ENCODE measurements around the gene COG5.

The COG5 gene

GRCh38 chr7:107591421-107591820, 27.7 kb upstream of the COG5 start:
- DNase-seq (ENCODE audit: low spot score in 2 of 2) (no peak), ATAC-seq (no peak)
- Mint-ChIP-seq H3K9me3 (no peaks in the 10 kb centered on the region), H3K27ac (peak overlapping the region; percentile 12), H3K4me1 (no peaks in the 10 kb centered on the region), H3K36me3 (peaks cover 25% of the 10 kb centered on the region), H3K4me3 (no peak overlapping the region)

DNA sequence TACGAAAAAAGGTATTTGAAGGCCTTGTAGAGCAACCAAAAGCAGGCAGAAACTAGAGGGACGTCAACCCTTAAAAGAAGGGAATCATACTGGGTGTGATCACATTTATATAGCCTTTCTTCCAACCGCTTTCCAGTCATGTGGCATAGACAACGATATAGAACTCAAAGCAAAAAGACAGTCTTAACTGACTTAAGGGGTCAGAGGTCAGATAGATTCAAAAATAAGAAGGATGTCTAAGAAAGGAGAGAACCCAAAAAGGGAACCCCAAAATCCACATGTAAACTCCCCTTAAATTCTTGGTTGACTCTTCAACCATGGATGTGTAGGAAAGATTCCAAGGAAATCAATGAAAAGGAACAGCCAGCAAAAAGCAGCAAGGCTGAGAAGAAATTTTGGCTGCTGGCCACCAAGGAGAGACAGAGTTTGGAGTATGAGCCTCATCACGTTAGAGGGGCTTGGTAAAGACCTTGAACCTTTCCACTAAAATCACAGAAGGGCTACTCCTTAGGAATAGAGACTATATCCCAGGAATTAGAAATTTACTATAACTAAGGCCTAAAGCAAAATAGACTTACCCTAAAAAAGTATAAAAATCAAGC, 24.9 kb upstream of the COG5 start:
- Mint-ChIP-seq H3K27ac (no peak overlapping the region), H3K4me1 (no peaks in the 10 kb centered on the region), H3K4me3 (no peak overlapping the region), H3K9me3 (no peaks in the 10 kb centered on the region), H3K36me3 (peaks cover 17% of the 10 kb centered on the region)
- ATAC-seq (no peak), DNase-seq (ENCODE audit: low spot score in 2 of 2) (no peak)

- Mint-ChIP-seq H3K36me3 (peaks cover 15% of the 10 kb centered on the region), H3K4me3 (no peak overlapping the region), H3K9me3 (no peaks in the 10 kb centered on the region), H3K27ac (no peak overlapping the region), H3K4me1 (peaks cover 17% of the 10 kb centered on the region)
- no peak for ATAC-seq
- DNase-seq (ENCODE audit: low spot score in 2 of 2), result no peak
Observed at GRCh38 chr7:107584716-107585115, 21.0 kb upstream of the COG5 start.

- H3K4me3 Mint-ChIP-seq, result no peak overlapping the region
- H3K9me3 Mint-ChIP-seq, result no peaks in the 10 kb centered on the region
- peaks cover 17% of the 10 kb centered on the region for H3K4me1 Mint-ChIP-seq
Observed at GRCh38 chr7:107582875-107583274, 19.2 kb upstream of the COG5 start.

GRCh38 chr7:107581387-107582013, 17.8 kb upstream of the COG5 start:
- ATAC-seq, result no peak
- Mint-ChIP-seq H3K4me1 (peaks cover 17% of the 10 kb centered on the region), H3K27ac (no peak overlapping the region), H3K4me3 (peak overlapping the region; percentile 76), H3K9me3 (no peaks in the 10 kb centered on the region), H3K36me3 (peaks cover 15% of the 10 kb centered on the region)
- no peak for DNase-seq (ENCODE audit: low spot score in 2 of 2)

More at GRCh38 chr7:107582875-107583274, 19.2 kb upstream of the COG5 start:
- DNase-seq (ENCODE audit: low spot score in 2 of 2), result no peak
- no peak overlapping the region for H3K27ac Mint-ChIP-seq
- peaks cover 15% of the 10 kb centered on the region for H3K36me3 Mint-ChIP-seq
- ATAC-seq, result no peak

- Mint-ChIP-seq H3K9me3 (no peaks in the 10 kb centered on the region), H3K27ac (no peak overlapping the region), H3K4me3 (peak overlapping the region; percentile 76), H3K4me1 (peaks cover 17% of the 10 kb centered on the region), H3K36me3 (peaks cover 15% of the 10 kb centered on the region)
- ATAC-seq (no peak), DNase-seq (ENCODE audit: low spot score in 2 of 2) (no peak)
Observed at GRCh38 chr7:107580716-107581383, 17.1 kb upstream of the COG5 start.

- H3K27ac Mint-ChIP-seq, result peak within 1 kb of the TSS; percentile 88
- H3K9me3 Mint-ChIP-seq, result no peaks in the 10 kb centered on the region
- DNase-seq (ENCODE audit: low spot score in 2 of 2) (peak; percentile 70 to 87), ATAC-seq (peak; percentile 98)
- peaks cover 17% of the 10 kb centered on the region for H3K4me1 Mint-ChIP-seq
- peak within 1 kb of the TSS; percentile 76 for H3K4me3 Mint-ChIP-seq
- H3K36me3 Mint-ChIP-seq, result peaks cover 14% of the 10 kb centered on the region
Observed at GRCh38 chr7:107579885-107580715, 16.4 kb upstream of the COG5 start, which contains the start of gene BCAP29. Gene BCAP29, plus strand, starts transcription at chr7:107580246. Its CDS starts 527 bp downstream, at chr7:107580773.

DNA sequence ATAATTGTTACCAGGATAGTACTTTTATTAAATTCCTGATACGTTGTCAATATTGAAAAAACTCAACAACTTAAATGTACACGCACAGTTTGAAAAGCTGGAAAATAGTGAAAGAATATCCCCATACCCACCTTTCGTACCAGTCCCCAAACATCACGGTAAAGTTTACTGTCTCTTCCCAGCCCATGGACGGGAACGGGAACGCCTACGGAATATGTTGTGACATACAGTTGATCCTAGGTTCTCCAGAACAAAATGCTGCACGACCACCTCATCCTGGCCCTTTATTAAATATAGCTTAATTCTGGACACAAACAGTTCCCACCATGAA, 15.8 kb upstream of the COG5 start:
- no peaks in the 10 kb centered on the region for H3K9me3 Mint-ChIP-seq
- H3K36me3 Mint-ChIP-seq, result peaks cover 14% of the 10 kb centered on the region
- peak overlapping the region; percentile 88 for H3K27ac Mint-ChIP-seq
- ATAC-seq (no peak), DNase-seq (ENCODE audit: low spot score in 2 of 2) (no peak)
- peaks cover 17% of the 10 kb centered on the region for H3K4me1 Mint-ChIP-seq
- H3K4me3 Mint-ChIP-seq, result peak overlapping the region; percentile 76

- DNase-seq (ENCODE audit: low spot score in 2 of 2), result no peak
- Mint-ChIP-seq H3K36me3 (peaks cover 29% of the 10 kb centered on the region), H3K27ac (no peak overlapping the region), H3K4me3 (no peak overlapping the region), H3K9me3 (no peaks in the 10 kb centered on the region), H3K4me1 (no peaks in the 10 kb centered on the region)
- ATAC-seq, result no peak
Observed at GRCh38 chr7:107573537-107573936, 9.8 kb upstream of the COG5 start.

GRCh38 chr7:107570298-107570697, 6.6 kb upstream of the COG5 start:
- Mint-ChIP-seq H3K4me3 (no peak overlapping the region), H3K9me3 (no peaks in the 10 kb centered on the region), H3K4me1 (peaks cover 6% of the 10 kb centered on the region), H3K27ac (no peak overlapping the region), H3K36me3 (peaks cover 26% of the 10 kb centered on the region)
- ATAC-seq, result no peak
- no peak for DNase-seq (ENCODE audit: low spot score in 2 of 2)

DNA sequence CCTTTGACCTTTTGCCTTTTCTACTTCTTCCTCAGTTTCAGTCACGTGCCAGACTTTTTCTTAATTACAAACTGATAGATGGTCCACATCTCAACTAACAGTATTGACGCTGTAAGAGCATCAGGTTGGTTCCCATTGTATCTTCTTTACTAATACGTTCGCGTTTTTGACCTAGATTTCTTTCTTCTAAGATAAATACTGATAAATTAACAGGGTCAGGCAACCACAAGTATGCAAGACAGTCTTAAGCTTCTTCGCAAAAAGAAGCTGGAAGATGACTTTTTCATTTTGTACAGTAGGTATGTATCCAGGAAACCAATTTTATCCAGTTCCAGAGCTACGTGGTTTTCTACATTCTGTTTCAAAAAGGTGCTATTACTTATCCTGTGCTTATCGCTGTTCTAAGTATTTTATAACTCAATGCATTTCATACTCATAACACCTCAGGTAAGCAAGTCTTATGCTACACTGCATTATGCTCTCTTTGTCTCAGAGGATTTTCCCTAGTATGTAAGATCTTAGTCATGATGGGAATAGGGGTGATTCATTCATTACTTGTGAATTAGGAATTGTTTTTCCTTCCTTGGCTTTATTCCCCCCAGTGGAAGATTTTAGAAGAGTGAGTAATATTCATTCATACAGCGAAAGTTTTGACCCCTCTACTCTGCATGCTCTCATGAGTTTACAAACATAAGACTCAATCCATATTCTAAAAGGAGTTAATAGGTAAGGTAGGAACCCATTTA, 1.0 kb upstream of the COG5 start:
- Mint-ChIP-seq H3K27ac (peak overlapping the region; percentile 96), H3K9me3 (no peaks in the 10 kb centered on the region), H3K4me1 (peaks cover 53% of the 10 kb centered on the region), H3K4me3 (peak overlapping the region; percentile 79), H3K36me3 (peaks cover 6% of the 10 kb centered on the region)
- ATAC-seq (no peak), DNase-seq (ENCODE audit: low spot score in 2 of 2) (no peak)

GRCh38 chr7:107563081-107563774, 492 bp downstream of the COG5 start:
- Mint-ChIP-seq H3K4me3 (peak overlapping the region; percentile 79), H3K36me3 (peaks cover 6% of the 10 kb centered on the region)

DNA sequence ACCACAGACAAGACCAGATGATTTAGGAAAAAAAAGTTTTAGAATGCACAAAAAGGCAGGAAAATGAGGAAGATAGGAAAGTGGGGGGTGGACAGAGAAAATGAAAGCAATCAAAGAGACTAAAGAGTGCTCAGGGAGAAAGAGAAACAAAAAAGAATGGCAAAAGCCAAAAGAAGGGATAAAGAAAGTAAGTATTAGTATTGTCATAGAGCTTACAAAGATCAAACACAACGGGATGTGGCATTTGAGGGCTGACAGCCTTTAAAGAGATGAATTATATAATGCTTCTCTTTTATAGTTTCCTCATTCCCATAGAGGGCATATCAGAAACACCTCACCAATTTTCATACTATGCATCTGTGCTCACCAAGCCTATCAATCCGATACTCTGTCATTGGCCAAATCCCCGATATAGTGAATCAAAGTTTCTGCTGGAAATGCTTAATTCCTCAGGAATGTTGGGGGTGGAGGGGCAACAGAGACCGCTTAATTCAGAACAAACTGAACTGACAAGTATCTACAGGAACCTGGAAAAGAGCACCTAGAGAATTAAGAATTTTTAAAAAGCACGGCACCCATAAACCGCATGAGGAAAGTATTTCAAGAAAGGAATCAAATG, 2.7 kb downstream of the COG5 start:
- DNase-seq (ENCODE audit: low spot score in 2 of 2) (no peak), ATAC-seq (no peak)
- Mint-ChIP-seq H3K4me3 (peak overlapping the region; percentile 79), H3K27ac (peak overlapping the region; percentile 23), H3K9me3 (no peaks in the 10 kb centered on the region), H3K4me1 (peaks cover 58% of the 10 kb centered on the region), H3K36me3 (peaks cover 20% of the 10 kb centered on the region)

More at GRCh38 chr7:107563081-107563774, 492 bp downstream of the COG5 start:
- ATAC-seq (peak; percentile 73), DNase-seq (ENCODE audit: low spot score in 2 of 2) (no peak)
- Mint-ChIP-seq H3K4me1 (peaks cover 61% of the 10 kb centered on the region), H3K9me3 (no peaks in the 10 kb centered on the region), H3K27ac (peak overlapping the region; percentile 96)

GRCh38 chr7:107559864-107560263, 3.9 kb downstream of the COG5 start:
- Mint-ChIP-seq H3K9me3 (no peaks in the 10 kb centered on the region), H3K4me3 (no peak overlapping the region), H3K36me3 (peaks cover 31% of the 10 kb centered on the region), H3K27ac (peak overlapping the region; percentile 35), H3K4me1 (peaks cover 51% of the 10 kb centered on the region)
- DNase-seq (ENCODE audit: low spot score in 2 of 2) (no peak), ATAC-seq (no peak)
